PC-3 (cell line): ENCODE measurements around the gene SPSB1. TPM values are rescaled to one million over a fixed set of nuclear protein-coding genes. Genes with fewer than 3 reads are reported as not detected.

Experiments used
- ATAC-seq: fragments of 200-7000 bp; cut with Tn5 transposase; 2 replicates; pipeline ENCODE4 v1.9.1; 2020; ENCODE audit warnings: mild to moderate bottlenecking, moderate library complexity
- BruUV-seq: library from RNA; stranded (reverse); fragments of 400-500 nt; replicated peaks from 2 replicates; lab custom pipeline; 2021; lab: Mats Ljungman, UMichigan
- CTCF ChIA-PET: fragments of 300-600 bp; sonication (Branson Sonifier 250); formaldehyde crosslinking; loops from one replicate; lab custom pipeline; 2022; ENCODE audit warnings: antibody characterized with exemption; lab: Charles Lee
- POLR2A ChIA-PET: fragments of 300-600 bp; sonication (Branson Sonifier 250); formaldehyde crosslinking; loops from one replicate; lab custom pipeline; 2022; ENCODE audit warnings: antibody characterized with exemption; ENCODE audit not compliant: unreplicated experiment; lab: Charles Lee
- DNase-seq: peaks from one replicate; pipeline ENCODE4 v3.0.0-alpha.2; 2015
- H2AFZ ChIP-seq: fragments of 300-600 bp; sonication (generic); 2 replicates; pipeline ENCODE4 v1.6.0; 2016; ENCODE audit warnings: antibody characterized with exemption, low read length
- H3F3A ChIP-seq: fragments of 300-600 bp; sonication (generic); one replicate; pipeline ENCODE4 v1.6.0; 2017; ENCODE audit warnings: antibody characterized with exemption, low read length, control low read depth, mild to moderate bottlenecking; ENCODE audit not compliant: unreplicated experiment
- H3K27ac ChIP-seq: fragments of 300-600 bp; sonication (generic); 2 replicates; pipeline ENCODE4 v1.5.1; 2016; ENCODE audit warnings: mild to moderate bottlenecking, low read length
- H3K27me3 ChIP-seq: fragments of 300-600 bp; sonication (generic); 2 replicates; pipeline ENCODE4 v1.6.1; 2016; ENCODE audit warnings: low read length, mixed read lengths
- H3K36me3 ChIP-seq: fragments of 300-600 bp; sonication (generic); 2 replicates; pipeline ENCODE4 v1.6.1; 2016; ENCODE audit warnings: low read depth, mixed run types, low read length, mixed read lengths
- H3K4me1 ChIP-seq: fragments of 300-600 bp; sonication (generic); 2 replicates; pipeline ENCODE4 v1.5.1; 2016; ENCODE audit warnings: low read length; ENCODE audit not compliant: insufficient read depth
- H3K4me2 ChIP-seq: fragments of 300-600 bp; sonication (generic); 2 replicates; pipeline ENCODE4 v1.6.0; 2016; ENCODE audit warnings: low read length
- H3K4me3 ChIP-seq: fragments of 300-600 bp; sonication (generic); 2 replicates; pipeline ENCODE4 v1.5.1; 2016; ENCODE audit warnings: mild to moderate bottlenecking, low read length, mixed read lengths
- H3K79me2 ChIP-seq: fragments of 300-600 bp; sonication (generic); 2 replicates; pipeline ENCODE4 v1.6.1; 2017; ENCODE audit warnings: low read length, mixed read lengths
- H3K9ac ChIP-seq: fragments of 300-600 bp; sonication (generic); 2 replicates; pipeline ENCODE4 v1.6.0; 2016; ENCODE audit warnings: mild to moderate bottlenecking, low read length
- H3K9me2 ChIP-seq: fragments of 300-600 bp; sonication (generic); replicated peaks from 2 replicates; pipeline ENCODE4 v1.6.1; 2016; ENCODE audit warnings: mixed run types, low read length, mixed read lengths
- H3K9me3 ChIP-seq: fragments of 300-600 bp; sonication (generic); 2 replicates; pipeline ENCODE4 v1.6.1; 2016; ENCODE audit warnings: low read length, mixed read lengths
- H4K20me1 ChIP-seq: fragments of 300-600 bp; sonication (generic); 2 replicates; pipeline ENCODE4 v1.6.1; 2016; ENCODE audit warnings: low read length, mixed read lengths
- CTCF ChIP-seq: fragments of 300-600 bp; sonication (generic); conservative IDR thresholded peaks from 2 replicates; pipeline ENCODE4 v1.5.1; 2017; ENCODE audit warnings: antibody characterized with exemption, low read depth, mild to moderate bottlenecking, low read length
- EZH2 ChIP-seq: fragments of 300-600 bp; sonication (generic); IDR thresholded peaks from one replicate; pipeline ENCODE4 v1.6.1; 2017; ENCODE audit warnings: antibody characterized with exemption, mild to moderate bottlenecking, low read length; ENCODE audit not compliant: unreplicated experiment
- EZH2phosphoT487 ChIP-seq: fragments of 300-600 bp; sonication (generic); IDR thresholded peaks from 2 replicates; pipeline ENCODE4 v1.6.1; 2018; ENCODE audit warnings: mild to moderate bottlenecking, antibody characterized with exemption, low read length, borderline replicate concordance
- intact Hi-C: fragments of 100-400 bp; cut with micrococcal nuclease; formaldehyde crosslinking; loops from 2 replicates; pipeline ENCODE4 v1.9.0; 2023
- total RNA-seq: library from RNA; depleted of rRNA; stranded (reverse); fragments of >200 nt; gene quantifications from 2 replicates; pipeline ENCODE4 v1.2.3, GENCODE V29; 2014

The SPSB1 gene
- total RNA-seq, 1 experiment from 2014 or later = 18.1 TPM

DNA sequence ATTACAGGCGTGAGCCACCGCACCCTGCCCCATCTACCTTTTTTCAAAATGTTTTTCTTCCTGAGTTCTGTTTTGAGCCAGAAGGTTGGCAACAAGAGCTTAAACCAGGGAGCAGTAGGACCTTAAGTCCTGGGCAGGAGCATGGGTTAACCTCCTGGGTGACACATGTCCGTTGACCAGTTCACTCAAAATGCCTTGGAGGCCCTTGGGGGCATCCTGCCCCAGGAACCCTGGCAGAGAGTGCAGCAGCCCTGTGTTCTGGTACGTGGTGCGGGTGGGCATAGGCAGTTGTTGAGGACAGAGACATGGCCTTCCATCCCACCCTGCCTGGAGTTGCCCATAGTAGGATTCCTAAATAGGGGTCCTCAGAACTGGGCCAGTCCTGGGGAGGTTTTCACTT lies 46.5 kb upstream of the SPSB1 start:
- Histone ChIP-seq H3K9ac (no peak overlapping the region), H2AFZ (no peak overlapping the region), H3K27me3 (no peaks in the 10 kb centered on the region), H3K4me1 (no peaks in the 10 kb centered on the region), H4K20me1 (no peaks in the 10 kb centered on the region), H3K36me3 (no peaks in the 10 kb centered on the region), H3K27ac (no peak overlapping the region), H3K9me3 (no peaks in the 10 kb centered on the region), H3K4me2 (no peak overlapping the region), H3F3A (no peaks in the 10 kb centered on the region), H3K9me2 (no peaks in the 10 kb centered on the region), H3K79me2 (no peaks in the 10 kb centered on the region), H3K4me3 (no peak overlapping the region)
- intact Hi-C loops = no loop called here
- DNase-seq (no peak), ATAC-seq (no peak)
- no peak for TF ChIP-seq CTCF
- no peak for TF ChIP-seq EZH2
- no peak for TF ChIP-seq EZH2phosphoT487
- POLR2A ChIA-PET = no interaction called here
- CTCF ChIA-PET = no interaction called here
- no TSS peak for BruUV-seq

DNA sequence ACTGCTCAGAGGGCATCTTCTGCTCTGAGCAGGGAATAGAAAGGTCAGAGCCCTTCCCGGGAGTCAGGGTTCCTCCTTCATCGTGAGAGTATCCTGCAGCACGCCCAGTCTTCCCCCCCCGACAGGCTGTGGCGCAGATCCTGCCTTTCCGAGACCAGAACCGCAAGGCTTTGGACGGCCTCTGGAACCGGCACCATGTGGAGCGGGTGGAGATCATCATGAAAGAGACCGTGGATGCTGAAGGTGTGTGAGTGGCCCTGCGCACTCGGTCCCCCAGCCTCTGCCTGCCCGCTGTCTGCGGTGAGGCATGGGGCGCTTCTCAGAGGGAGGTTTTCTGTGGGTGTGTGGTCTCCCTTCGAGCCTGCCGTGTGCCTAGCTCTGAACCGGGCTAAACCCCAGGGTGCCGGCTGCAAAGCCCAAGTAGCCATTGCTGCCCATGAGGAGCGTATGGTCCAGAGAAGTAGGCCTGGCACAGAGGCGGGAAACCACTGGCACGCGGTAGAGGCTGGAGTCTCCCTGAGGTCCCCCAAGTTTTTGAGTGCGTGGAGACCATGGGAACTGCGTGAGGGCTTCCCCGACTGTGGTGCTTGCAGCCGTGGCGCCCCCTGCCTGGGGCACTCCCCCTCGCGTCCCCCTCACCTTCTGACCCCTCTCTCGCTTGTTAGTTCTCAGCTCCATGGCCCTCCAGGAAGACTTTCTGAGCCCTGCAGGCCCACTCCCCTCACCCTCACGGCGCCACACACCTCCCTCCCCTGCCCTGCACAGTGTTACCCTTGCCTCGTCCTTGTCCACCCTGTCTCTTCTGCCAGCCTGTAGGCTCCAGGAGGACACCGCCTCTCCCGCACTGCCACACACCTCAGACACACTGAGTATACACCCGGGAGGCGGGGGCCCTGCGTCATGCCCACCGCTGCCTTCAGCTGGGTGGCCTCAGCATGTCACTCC lies 45.6 kb upstream of the SPSB1 start:
- Histone ChIP-seq H3K36me3 (no peaks in the 10 kb centered on the region), H3K27ac (no peak overlapping the region), H3K4me2 (no peak overlapping the region), H3K27me3 (no peaks in the 10 kb centered on the region), H3K4me1 (no peaks in the 10 kb centered on the region), H2AFZ (no peak overlapping the region), H4K20me1 (no peaks in the 10 kb centered on the region), H3K9ac (no peak overlapping the region), H3K79me2 (no peaks in the 10 kb centered on the region), H3F3A (no peaks in the 10 kb centered on the region), H3K4me3 (no peak overlapping the region), H3K9me3 (no peaks in the 10 kb centered on the region), H3K9me2 (no peaks in the 10 kb centered on the region)
- CTCF ChIA-PET = no interaction called here
- POLR2A ChIA-PET = no interaction called here
- BruUV-seq = no TSS peak
- ATAC-seq (no peak), DNase-seq (no peak)
- TF ChIP-seq CTCF = no peak
- TF ChIP-seq EZH2 = no peak
- no peak for TF ChIP-seq EZH2phosphoT487
- intact Hi-C loops = no loop called here

DNA sequence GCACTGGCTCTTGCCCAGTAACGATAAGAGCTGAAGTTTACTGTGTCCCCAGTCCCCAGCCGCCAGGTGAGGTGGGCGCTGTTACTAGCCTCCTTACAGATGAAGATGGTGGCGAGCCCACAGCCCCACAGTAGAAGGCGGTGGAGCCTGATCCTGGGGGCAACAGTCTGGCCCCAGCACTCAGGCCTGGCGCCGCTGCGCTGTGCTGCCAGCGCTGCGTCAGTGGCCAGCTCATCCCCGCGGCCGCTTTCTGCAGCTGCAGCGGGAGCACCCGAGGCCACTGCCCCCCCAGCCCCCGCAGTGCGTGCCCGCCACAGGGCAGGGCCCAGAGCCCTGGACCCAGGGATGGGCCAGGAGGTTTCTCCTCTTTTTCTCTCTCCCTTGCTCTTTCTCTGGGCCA lies 44.8 kb upstream of the SPSB1 start:
- no peak overlapping the region for H3K27ac ChIP-seq
- POLR2A ChIA-PET = no interaction called here
- intact Hi-C loops = no loop called here
- CTCF ChIA-PET = no interaction called here
- H3K9ac ChIP-seq = no peak overlapping the region
- H3K36me3 ChIP-seq = no peaks in the 10 kb centered on the region
- no peaks in the 10 kb centered on the region for H4K20me1 ChIP-seq
- no peak overlapping the region for H3K4me3 ChIP-seq
- ATAC-seq (no peak), DNase-seq (no peak)
- no peaks in the 10 kb centered on the region for H3F3A ChIP-seq
- H3K27me3 ChIP-seq = no peaks in the 10 kb centered on the region
- no peaks in the 10 kb centered on the region for H3K79me2 ChIP-seq
- no peaks in the 10 kb centered on the region for H3K9me3 ChIP-seq
- TF ChIP-seq EZH2 (no peak), CTCF (no peak)
- no peaks in the 10 kb centered on the region for H3K9me2 ChIP-seq
- no peaks in the 10 kb centered on the region for H3K4me1 ChIP-seq
- no peak overlapping the region for H2AFZ ChIP-seq
- BruUV-seq = no TSS peak
- no peak overlapping the region for H3K4me2 ChIP-seq
